HG03159 (cell line): Measurements from ENCODE around the gene AMIGO2.
"Not testable (repeated sequence)": the region's sequence is repeated elsewhere in the genome, so short reads cannot be mapped to it uniquely, and the experiment has no call there.

Experiments
- ATAC-seq: cut with Tn5 transposase; IDR thresholded peaks from one replicate; pipeline ENCODE4 v1.9.1; 2021; ENCODE audit warnings: mild to moderate bottlenecking, moderate library complexity; ENCODE audit not compliant: unreplicated experiment

The AMIGO2 gene

DNA sequence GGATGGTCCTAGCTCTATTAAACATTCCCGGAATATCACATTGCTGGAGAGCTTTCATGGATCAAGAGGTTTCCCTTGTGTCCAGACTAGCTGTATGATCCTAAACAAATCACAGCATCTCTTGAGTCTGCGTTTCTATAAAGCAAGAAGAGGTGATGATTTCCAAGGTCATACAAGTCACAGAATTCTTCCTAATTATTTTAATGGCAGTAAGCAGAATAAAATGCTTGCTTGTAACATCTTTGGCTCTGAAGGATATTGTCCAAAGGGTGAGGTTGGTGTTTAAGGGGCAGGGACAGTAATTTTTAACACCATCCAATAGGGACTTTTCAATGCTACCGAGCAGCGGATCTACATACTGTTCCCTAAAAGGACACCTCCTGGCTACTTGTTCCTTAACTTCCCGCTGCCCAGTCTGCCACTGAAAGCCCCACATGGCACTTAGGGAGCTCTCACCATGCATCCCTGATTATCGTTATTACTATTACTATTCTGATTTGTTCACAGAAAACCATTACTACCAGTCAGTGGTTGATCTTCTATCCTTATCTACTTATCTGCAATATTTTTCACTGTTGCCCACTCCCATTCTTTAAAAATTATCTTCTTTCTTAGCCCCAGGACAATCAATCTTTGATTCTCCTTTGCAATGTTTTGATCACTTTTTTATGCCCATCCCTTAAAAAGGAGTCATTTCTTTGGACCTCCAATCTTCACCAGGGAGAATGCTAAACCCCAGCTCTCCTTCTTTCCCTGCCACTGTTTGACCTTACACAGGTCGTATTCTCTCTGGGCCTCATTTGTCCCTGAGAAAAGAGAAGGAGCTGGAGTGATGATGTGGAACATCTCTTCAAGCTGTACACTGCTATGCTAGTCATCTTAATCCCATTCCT, 4.3 kb downstream of the AMIGO2 start:
- ATAC-seq, result no peak

DNA sequence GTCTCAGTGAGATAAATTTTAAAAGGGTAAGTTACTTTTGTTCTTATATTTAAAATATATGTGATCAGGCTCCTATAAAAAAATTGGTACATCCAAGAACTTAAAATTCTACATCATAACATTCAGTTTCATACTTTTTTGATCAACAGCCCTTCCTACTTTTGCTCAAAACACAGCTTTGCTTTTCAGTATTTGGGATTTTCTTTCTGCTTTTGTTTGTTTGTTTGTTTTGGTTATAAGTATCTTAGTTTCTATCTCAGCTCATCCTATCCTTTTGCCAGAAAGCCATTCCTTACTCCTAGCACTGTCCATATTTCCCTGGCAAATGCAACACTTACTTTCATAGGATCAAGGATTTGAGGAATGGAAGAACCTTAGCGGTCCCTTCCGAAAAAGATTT, 5.0 kb downstream of the AMIGO2 start:
- no peak for ATAC-seq

DNA sequence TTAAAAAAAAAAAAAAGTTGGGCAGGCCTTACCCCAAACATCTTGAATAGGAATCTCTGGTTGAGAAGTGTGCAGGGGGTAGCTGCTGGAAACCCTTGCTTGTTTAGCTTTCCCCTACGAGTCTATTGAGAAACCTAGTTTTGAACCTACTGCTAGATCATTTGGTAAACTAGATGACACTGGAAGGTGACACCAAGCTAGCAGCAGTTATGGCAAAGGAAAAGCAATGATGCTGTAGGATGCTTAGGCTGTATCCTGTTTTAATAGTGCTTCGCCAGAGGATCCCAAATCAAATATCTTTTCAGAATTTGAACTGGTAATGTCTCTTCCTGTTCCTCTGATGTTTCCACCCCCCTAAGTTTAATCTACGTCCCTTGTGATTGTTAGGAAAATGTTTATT, 5.8 kb downstream of the AMIGO2 start:
- no peak for ATAC-seq

DNA sequence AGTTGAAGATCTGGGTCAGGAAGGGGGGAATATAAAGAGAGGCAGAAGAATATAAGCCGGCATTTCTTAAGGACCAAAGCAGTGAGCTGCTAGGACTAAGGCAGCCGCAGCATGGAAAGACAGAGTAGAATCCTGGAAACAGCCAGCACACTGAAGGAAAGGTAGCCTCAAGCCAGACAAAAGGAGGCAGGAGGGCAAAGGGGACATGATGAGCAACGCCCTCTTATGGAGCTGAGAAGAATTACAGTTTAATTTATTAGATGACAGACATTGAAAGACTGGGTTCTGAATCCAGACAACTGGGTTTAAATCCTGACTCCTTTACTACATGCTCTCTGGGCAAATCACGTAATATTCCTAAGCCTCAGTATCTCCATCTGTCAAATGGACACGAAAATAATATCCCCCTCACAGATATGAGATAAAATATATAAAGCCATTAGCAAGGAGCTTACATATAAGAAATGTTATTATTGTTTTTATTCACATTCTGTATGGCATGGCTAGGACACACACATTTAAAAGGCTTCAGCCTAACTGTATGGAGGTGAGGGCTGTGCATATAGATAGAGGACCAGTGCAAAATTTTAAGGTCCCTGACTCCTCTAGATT, 8.4 kb downstream of the AMIGO2 start:
- no peak for ATAC-seq

DNA sequence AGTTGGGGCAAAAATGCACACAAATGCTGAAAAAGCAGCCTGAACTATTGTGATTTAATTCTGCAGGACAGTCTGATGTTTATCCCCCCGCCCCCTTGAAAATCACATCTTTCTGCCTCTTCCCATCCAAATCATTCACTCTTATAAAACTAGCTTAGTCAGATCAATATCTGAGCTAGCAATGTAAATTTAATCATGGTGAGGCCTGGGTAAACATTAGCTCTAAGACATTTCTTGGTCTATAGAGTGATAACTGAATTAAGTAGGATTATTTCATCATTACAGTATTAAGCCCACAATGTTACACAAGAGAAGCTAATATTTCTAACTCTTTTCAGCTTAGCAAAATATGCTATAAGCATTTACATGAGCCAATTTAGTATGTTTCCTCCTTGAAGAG, 9.4 kb downstream of the AMIGO2 start:
- ATAC-seq, result no peak

DNA sequence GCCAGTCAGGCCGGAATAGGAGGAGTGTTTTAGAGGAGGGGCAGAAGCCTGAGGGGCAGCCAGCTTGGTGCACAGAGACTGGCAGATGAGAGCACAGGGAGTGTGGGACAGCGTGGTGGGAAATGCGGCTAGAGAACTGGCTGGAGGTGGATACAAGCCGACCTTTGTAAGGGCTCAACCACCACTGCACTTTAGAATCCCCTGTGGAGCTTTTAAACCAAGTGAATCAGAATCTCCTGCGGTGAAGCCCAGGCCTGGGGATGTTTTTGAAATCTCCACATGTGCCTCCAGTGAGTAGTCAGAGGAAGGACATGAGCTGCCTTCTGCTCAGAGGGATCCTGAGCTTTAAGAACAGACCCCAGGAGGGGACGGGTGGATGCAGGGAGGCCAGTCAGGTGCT, 11.2 kb downstream of the AMIGO2 start:
- ATAC-seq, result no peak

DNA sequence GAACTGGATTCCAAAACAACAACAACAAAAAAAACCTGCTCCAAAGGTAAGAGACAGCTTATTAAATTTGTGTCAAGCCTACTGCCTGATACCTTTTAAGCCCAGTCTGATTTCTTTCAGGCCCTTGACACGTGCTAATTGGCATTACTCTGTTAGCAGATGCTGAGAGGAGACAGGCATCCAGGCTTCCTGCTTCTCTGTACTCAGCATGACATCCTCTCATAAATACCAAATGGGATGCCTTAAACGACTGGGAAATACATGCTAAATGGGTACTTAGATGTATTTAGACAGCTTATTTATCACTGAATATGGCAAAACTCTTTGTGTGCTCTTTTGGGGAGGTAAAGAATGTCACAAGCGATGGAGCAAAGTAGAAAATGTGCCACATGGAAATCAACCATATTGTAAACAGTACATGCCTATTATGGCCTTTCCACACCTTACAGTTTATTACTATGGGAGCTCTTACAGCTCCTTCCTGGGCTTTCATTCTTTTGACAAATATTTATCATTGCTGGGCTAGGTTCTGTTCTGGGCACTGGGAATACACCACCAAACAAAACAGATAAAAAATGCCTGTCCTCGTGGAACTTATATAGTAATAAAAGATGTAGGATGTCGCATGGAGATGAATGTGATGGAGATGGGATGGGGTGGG, 11.9 kb downstream of the AMIGO2 start:
- no peak for ATAC-seq

DNA sequence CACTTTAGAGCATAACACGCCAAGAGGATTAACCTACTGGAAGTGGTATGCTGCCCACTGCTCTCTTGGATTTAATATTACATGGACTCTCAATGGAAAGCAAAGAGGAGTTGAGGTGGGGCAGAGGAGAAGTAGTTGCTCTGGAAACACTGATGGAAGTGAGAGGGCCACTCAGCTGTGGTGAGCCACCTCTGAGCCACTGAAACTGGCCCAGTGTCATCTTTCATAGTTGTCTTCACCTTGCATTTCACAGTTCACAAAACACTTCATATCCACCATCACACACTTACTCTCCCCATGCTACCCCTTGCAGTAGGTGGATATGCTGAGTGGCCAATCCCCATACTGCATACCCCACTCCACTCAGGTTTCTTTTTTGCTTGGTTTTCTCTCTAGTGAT, 12.6 kb downstream of the AMIGO2 start:
- ATAC-seq, result no peak

DNA sequence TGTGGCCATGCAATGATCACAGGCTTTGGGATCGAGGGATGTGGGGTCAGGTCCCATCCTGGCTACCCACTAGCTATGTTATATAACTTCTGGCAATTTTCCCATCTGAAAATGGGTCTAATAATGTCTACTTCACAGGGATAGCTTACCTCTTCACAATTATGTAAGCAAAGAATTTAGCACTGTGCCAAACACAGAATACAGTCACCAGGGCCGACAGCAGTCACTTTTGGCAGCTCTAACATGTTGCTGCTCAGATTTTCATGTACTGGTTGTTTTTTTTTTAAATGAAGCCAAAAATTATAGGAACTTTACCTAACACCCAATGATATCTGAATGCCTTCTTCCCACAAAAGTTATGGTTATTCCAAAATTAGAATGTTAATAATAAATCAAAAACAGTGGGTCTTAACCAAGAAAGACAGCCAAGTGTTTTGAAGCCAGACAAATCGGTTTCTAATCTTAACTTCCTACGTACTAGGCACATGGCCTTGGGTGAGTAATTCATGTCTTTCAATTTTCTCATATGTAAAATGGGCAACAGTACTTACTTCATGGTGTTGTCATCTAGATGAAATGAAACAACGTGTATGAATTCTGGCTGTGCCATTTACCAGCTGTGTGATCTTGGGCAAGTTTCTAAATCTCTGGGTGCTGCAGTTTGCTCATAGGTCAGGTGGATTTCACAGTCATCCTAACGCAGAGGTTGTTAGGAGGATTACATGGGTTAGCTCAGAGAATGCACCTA, 13.3 kb downstream of the AMIGO2 start:
- ATAC-seq, result no peak

DNA sequence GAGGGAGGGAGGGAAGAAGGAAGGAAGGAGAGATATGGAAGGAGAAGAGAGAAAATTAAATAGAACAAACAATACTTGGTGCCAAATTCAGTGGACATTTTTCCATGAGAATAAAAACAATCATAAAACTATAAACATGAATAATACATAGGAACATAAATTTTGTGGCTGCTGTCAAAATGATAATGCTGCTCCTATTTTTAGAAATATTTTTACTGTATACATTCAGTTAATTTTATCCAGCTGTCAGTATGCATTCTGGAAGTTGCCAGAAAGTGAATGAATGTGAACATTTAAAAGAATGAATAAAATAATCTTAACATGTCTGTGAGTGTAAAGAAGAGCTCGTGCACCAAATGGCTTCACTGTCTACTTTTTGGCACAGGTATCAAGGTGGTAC, 14.2 kb downstream of the AMIGO2 start:
- ATAC-seq, result no peak

DNA sequence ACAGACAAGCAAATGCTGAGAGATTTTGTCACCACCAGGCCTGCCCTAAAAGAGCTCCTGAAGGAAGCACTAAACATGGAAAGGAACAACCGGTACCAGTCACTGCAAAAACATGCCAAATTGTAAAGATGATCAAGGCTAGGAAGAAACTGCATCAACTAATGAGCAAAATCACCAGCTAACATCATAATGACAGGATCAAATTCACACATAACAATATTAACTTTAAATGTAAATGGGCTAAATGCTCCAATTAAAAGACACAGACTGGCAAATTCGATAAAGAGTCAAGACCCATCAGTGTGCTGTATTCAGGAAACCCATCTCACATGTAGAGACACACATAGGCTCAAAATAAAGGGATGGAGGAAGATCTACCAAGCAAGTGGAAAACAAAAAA, 21.1 kb downstream of the AMIGO2 start:
- not testable (repeated sequence) for ATAC-seq

DNA sequence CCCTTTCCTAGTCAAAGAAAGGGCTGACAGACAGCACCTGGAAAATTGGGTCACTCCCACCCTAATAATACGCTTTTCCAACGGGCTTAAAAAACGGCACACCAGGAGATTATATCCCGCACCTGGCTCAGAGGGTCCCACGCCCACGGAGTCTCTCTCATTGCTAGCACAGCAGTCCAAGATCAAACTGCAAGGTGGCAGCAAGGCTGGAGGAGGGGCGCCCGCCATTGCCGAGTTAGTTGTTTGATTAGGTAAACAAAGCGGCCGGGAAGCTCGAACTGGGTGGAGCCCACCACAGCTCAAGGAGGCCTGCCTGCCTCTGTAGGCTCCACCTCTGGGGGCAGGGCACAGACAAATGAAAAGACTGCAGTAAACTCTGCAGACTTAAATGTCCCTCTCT, 22.8 kb downstream of the AMIGO2 start:
- ATAC-seq, result not testable (repeated sequence)

DNA sequence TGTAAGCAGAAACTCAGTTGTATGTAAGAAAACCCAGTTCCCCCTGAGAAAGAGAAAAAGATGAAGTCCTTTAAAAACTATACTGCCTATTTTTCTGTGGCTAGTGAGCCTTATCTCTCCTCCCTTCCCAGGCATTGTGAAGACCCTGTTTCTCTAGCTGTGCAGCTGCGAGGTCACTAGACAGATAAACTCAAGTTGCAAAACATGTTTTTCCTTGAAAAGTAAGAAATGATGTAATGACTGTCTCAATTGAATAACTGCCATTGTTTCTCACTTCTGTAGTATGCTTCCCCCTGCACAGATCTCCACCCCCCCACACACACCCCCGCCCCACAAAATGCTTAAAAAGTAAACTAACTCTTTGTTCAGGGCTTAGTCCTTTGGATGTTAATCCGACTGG, 23.9 kb downstream of the AMIGO2 start:
- ATAC-seq, result not testable (repeated sequence)

DNA sequence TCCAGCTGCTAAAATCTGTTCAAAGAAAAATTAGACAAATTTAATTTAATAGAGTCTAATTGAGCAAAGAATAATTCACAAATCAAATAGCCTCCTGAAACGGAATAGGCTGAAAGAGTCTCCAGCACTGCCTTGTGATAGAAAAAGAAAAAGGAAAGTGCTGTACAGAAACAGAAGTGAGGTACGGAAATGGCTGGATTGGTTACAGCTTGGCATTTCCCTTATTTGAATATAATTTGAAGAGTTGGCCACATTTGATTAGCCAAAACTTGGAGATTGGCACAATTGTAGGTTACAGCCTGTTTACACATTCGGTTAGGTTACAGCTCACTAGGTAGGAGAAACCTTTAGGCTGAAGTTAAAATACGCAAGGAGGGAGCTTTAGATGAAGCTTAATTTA, 25.1 kb downstream of the AMIGO2 start:
- no peak for ATAC-seq

DNA sequence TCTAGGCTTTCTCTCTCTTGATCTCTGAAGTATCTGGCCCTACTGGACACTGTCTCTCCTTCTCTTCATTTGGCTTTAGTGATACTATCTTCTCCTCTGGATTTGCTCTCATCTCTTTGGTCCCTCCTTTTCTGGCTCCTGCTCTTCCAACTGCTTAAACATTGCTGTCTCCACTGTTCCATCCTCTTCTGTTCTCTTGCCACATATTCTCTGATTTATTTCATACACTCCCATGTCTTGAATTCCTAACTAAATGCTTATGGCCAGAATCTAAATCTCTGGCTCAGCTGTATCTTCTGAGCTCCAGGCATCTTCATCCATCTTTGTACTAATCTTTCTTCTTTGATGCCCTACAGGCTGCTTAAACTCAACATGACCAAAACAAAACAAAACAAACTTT, 25.8 kb downstream of the AMIGO2 start:
- ATAC-seq, result no peak

DNA sequence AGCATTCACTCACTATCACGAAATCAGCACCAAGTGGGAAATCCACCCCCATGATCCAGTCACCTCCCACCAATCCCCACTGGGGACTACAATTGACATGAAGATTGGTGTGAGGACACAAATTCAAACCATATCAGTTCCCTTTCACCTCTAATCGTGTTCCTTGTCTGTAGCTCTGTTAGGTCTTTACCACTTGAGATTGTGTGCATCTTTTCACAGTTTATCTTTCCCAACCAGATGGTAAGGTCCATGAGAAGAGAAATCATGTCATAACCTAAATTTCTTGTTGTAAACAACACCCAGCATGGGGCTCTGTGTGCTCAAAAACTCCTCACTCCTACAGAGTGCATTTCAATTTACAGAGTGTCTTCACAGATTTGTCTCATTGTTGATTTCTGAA, 27.5 kb downstream of the AMIGO2 start:
- no peak for ATAC-seq

DNA sequence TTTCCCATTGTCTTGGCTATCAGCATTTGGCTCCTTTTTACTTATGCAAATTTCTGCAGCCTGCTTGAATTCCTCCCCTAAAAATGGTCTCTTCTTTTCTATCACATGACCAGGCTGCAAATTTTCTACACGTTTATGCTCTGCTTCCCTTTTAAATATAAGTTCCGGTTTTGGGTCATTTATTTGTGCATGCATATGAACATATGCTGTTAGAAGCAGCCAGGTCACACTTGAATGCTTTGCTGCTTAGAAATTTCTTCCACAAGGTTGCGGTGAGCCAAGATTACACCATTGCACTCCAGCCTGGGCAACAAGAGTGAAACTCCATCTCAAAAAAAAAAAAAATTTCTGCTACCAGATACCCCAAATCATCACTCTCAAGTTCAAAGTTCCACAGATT, 28.5 kb downstream of the AMIGO2 start:
- ATAC-seq, result not testable (repeated sequence)

DNA sequence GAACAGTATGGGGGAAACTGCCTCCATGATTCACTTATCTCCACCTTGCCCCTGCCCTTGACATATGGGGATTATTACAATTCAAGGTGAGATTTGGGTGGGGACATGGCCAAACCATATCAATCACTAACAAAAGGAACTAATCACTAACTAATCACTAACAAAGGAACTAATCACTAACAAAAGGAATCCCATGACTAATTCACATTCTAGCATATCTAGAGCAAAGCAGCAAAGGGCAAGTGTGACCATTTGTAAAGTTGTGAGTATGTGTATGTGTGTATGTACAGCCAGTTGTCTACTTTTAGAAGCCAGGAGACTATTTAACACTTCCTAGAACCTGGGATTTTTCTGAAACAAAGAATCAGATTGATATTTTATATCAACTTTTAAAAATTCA, 31.2 kb downstream of the AMIGO2 start:
- ATAC-seq, result no peak

DNA sequence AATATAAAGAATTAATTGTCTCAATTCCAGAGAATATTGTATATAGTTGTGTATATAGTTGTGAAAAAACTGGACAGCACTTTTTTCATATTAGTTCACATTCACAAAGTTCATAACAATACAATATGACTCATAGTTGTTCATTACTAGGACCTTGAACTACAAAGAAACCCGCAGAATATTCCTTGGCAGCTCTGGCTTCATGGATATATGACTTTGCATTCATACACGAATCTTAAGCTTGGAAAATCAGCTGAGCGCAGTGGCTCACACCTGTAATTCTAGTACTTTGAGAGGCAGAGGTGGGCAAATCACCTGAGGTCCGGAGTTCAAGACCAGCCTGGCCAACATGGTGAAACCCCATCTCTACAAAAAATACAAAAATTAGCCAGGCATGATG, 38.4 kb downstream of the AMIGO2 start:
- ATAC-seq, result no peak

DNA sequence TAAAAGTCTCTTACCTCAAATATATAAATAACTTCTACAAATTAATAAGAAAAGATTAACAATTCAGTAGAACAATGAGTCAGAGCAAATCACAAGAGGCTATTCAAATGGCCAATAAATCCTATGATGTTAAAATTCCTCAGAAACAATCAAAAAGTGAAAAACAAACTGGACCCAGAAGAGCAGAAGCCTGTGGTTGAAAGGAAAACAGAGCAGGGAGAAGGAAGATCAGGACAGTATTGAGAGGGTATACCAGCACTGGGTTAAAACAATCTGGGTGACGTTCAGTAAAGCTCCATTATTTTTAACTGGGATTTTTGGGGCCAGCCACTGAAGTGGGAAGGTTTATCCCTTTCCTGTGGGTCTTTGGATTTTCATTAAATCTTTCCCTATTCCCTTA, 40.0 kb downstream of the AMIGO2 start:
- ATAC-seq, result no peak

DNA sequence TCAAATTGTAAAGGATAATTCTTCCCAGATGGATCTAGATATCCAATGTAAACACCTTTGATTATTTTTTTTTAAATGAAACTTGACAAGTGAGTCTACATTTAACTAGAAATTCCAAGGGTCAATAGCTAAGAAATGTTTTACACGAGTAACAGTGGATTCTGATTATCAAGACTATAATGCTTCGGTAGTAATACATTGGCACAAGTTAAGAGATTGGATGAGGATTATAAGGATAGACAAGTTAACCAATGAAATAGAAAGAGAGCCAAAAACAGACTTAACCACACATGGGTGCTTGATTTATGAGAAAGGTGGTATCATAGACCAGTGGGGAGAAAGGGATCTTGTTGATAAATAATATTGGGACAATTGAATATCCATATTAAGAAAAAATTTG, 40.7 kb downstream of the AMIGO2 start:
- no peak for ATAC-seq
